GM06990 (cell line): ENCODE results near the gene MELTF.
"Not testable (repeated sequence)": the region's sequence is repeated elsewhere in the genome, so short reads cannot be mapped to it uniquely, and the experiment has no call there.

Source experiments
- DNase-seq: peaks from one replicate; pipeline ENCODE4 v3.0.0-alpha.2; 2011; ENCODE audit not compliant: insufficient read length; ENCODE audit errors: extremely low read depth
- H3K27me3 ChIP-seq: replicated peaks from 2 replicates; pipeline ENCODE4 v1.6.0; 2011; ENCODE audit warnings: low read length; ENCODE audit not compliant: control insufficient read depth, insufficient read depth
- H3K36me3 ChIP-seq: 2 replicates; pipeline ENCODE4 v1.5.1; 2011; ENCODE audit warnings: low read length; ENCODE audit not compliant: control insufficient read depth, insufficient read depth
- H3K4me3 ChIP-seq: replicated peaks from 2 replicates; pipeline ENCODE4 v1.5.1; 2011; ENCODE audit warnings: low read depth, mild to moderate bottlenecking, control low read depth, low read length
- CTCF ChIP-seq: IDR thresholded peaks from 2 replicates; pipeline ENCODE4 v1.5.1; 2011; ENCODE audit warnings: low read length, control low read depth, mild to moderate bottlenecking, inconsistent platforms; ENCODE audit not compliant: insufficient read depth, poor library complexity, severe bottlenecking

Gene MELTF

GRCh38 chr3:197050511-197050910 is 20.9 kb upstream of the MELTF start:
- peaks cover 2% of the 10 kb centered on the region; the same call in 1 of the 2 replicates for H3K36me3 ChIP-seq
- no peak overlapping the region for H3K4me3 ChIP-seq
- H3K27me3 ChIP-seq = no peaks in the 10 kb centered on the region
- TF ChIP-seq CTCF = no peak
- DNase-seq = no peak

- TF ChIP-seq CTCF = no peak
- Histone ChIP-seq H3K36me3 (peaks cover 3% of the 10 kb centered on the region), H3K4me3 (no peak overlapping the region), H3K27me3 (no peaks in the 10 kb centered on the region)
- no peak for DNase-seq
These were observed 12.9 kb upstream of the MELTF start for GRCh38 chr3:197042539-197042938.

- Histone ChIP-seq H3K4me3 (no peak overlapping the region), H3K27me3 (no peaks in the 10 kb centered on the region), H3K36me3 (peaks cover 3% of the 10 kb centered on the region)
- no peak for TF ChIP-seq CTCF
- DNase-seq = no peak
These were observed 12.4 kb upstream of the MELTF start for GRCh38 chr3:197041875-197042488.

GRCh38 chr3:197040658-197041057 is 11.0 kb upstream of the MELTF start:
- H3K36me3 ChIP-seq = peaks cover 1% of the 10 kb centered on the region; the same call in 1 of the 2 replicates
- H3K27me3 ChIP-seq = no peaks in the 10 kb centered on the region
- no peak for TF ChIP-seq CTCF
- no peak for DNase-seq
- H3K4me3 ChIP-seq = no peak overlapping the region

DNA sequence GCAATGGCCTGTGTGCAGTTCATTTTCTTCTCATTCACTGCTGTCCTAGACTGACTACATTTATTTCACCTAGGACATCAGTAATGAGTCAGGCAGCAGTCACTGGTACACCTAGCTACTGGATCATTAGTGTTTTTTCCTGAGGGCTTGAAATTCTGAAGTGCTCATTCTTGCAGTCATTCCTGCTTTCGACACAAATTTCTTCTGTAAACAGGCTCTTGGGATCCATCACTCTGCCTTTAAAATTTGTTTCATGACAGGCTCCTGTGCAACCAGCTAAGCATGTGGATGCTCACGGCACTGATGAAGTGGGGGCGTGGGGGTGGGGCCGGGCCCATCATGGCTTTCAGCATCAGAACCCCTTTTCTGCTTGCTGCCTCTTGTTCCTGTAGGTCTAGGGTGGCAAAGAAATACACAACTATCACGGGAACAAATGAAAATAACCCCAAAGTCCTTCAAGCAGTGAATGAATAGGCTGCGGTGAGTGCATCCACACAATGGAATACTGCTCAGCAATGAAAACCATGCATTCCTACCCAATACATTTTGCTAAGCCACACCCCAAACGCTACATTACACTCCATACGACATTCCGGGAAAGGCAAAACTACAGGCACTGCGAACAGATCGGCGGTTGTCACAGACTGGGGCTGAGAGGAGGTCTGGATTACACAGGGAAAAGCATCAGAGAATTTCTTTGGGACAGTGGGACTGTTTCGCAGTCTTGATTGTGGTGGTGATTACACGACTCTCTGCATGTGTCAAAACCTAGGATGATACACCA is 9.3 kb upstream of the MELTF start:
- no peak for TF ChIP-seq CTCF
- no peak overlapping the region for H3K4me3 ChIP-seq
- H3K36me3 ChIP-seq = no peaks in the 10 kb centered on the region; the same call in 1 of the 2 replicates
- no peak for DNase-seq
- no peaks in the 10 kb centered on the region for H3K27me3 ChIP-seq

GRCh38 chr3:197035577-197035976 is 6.0 kb upstream of the MELTF start:
- DNase-seq = no peak
- Histone ChIP-seq H3K4me3 (no peak overlapping the region), H3K36me3 (no peaks in the 10 kb centered on the region), H3K27me3 (no peaks in the 10 kb centered on the region)
- no peak for TF ChIP-seq CTCF

DNA sequence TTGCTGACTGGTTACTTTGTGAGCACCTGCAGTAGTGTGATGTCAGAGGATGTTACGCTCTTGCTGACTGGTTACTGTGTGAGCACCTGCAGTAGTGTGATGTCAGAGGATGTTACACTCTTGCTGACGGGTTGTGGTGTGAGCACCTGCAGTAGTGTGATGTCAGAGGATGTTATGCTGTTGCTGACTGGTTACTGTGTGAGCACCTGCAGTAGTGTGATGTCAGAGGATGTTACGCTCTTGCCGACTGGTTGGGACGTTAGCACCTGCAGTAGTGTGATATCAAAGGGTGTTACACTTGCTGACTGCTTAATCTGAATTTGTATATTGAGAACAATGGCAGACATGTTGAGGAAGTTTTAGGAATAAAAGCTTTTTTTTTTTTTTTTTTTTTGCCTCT is 5.2 kb upstream of the MELTF start:
- not testable (repeated sequence) for H3K4me3 ChIP-seq, DNase-seq, H3K36me3 ChIP-seq

DNA sequence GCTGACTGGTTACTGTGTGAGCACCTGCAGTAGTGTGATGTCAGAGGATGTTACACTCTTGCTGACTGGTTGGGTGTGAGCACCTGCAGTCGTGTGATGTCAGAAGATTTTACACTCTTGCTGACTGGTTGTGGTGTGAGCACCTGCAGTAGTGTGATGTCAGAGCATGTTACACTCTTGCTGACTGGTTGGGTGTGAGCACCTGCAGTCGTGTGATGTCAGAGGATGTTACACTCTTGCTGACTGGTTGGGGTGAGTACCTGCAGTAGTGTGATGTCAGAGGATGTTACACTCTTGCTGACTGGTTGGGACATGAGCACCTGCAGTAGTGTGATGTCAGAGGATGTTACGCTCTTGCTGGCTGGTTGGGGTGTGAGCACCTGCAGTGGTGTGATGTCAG is 4.1 kb upstream of the MELTF start:
- H3K27me3 ChIP-seq, DNase-seq, H3K4me3 ChIP-seq, H3K36me3 ChIP-seq: not testable (repeated sequence)

More for the DNA sequence above, 5.2 kb upstream of the MELTF start:
- not testable (repeated sequence) for H3K27me3 ChIP-seq
